ENCODE data around the gene FHIT.

FHIT gene

DNA sequence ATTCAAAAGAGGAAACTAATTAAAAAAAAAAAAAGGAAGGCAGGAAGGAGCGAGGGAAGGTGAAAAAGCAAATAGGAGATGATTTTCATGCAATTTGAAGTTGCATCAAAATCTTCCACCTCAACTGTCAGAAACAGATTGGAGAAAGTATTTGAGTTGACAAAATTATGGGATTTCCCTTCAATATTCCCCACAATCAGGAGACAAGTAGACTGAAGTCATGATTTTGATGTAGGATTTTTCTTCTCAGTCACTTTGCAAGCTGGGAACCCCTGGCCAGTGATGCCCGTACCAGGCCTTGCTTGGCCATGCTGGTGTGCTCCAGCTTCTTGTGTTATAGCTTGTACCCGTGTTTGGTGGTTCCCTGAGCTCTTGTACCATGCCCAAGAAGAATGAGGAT lies 1347.0 kb downstream of the FHIT start:
- no peaks in the 10 kb centered on the region for H3K4me1 ChIP-seq (ENCODE audit: control insufficient read depth, insufficient read depth, low read length)
- H3K4me3 ChIP-seq (ENCODE audit: low read depth, low read length): no peak overlapping the region
- no peaks in the 10 kb centered on the region for H3K9me3 ChIP-seq (ENCODE audit: control insufficient read depth, insufficient read depth, low read length)
- H3K9ac ChIP-seq (ENCODE audit: low read depth, low read length): no peak overlapping the region
- H3K27me3 ChIP-seq (ENCODE audit: control insufficient read depth, insufficient read depth, low read length): no peaks in the 10 kb centered on the region
- H3K36me3 ChIP-seq (ENCODE audit: control insufficient read depth, insufficient read depth, low read length): no peaks in the 10 kb centered on the region

DNA sequence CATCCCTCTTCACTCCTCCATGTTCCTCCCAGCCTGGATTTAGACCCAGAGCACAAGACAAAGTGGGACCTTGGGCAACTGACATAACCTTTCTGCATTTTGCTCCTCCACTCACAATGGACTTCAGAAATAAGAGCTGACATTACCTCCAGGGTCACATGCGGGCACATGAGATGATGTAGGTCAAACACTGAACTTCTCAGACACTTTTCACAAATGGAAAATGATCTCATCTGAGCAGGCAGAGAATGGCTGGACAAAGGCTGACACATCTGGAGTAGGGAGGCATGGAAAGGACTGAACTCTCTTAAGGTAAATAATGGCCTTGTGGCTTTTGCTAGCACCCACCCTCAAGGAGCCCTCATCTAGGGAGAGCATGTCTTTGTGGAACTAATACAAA lies 1352.2 kb downstream of the FHIT start:
- H3K27me3 ChIP-seq (ENCODE audit: control insufficient read depth, insufficient read depth, low read length): no peaks in the 10 kb centered on the region
- H3K4me1 ChIP-seq (ENCODE audit: control insufficient read depth, insufficient read depth, low read length): no peaks in the 10 kb centered on the region
- H3K4me3 ChIP-seq (ENCODE audit: low read depth, low read length): no peak overlapping the region
- no peaks in the 10 kb centered on the region for H3K9me3 ChIP-seq (ENCODE audit: control insufficient read depth, insufficient read depth, low read length)
- no peaks in the 10 kb centered on the region for H3K36me3 ChIP-seq (ENCODE audit: control insufficient read depth, insufficient read depth, low read length)
- no peak overlapping the region for H3K9ac ChIP-seq (ENCODE audit: low read depth, low read length)

DNA sequence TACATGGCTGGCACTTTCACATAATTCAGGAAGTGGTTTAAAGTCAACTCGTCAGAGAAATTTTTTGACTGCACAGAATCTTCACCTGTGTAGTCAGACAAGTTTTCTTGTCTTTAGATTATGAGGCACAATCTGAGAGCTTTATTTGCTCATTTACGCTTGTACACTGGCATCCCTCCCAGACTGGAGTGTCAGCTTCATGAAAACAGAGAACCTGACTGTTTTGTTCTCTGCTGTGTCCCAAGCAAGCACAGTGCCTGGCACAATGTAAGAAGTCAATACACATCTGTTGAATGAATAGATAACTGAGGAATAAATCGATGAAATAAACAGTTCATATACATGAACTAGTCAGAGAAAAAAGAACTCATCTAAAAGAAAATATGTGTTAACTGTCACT lies 1355.3 kb downstream of the FHIT start:
- Histone ChIP-seq H3K27me3 (ENCODE audit: control insufficient read depth, insufficient read depth, low read length) (no peaks in the 10 kb centered on the region), H3K4me1 (ENCODE audit: control insufficient read depth, insufficient read depth, low read length) (no peaks in the 10 kb centered on the region), H3K4me3 (ENCODE audit: low read depth, low read length) (no peak overlapping the region), H3K9me3 (ENCODE audit: control insufficient read depth, insufficient read depth, low read length) (no peaks in the 10 kb centered on the region), H3K9ac (ENCODE audit: low read depth, low read length) (no peak overlapping the region), H3K36me3 (ENCODE audit: control insufficient read depth, insufficient read depth, low read length) (no peaks in the 10 kb centered on the region)

DNA sequence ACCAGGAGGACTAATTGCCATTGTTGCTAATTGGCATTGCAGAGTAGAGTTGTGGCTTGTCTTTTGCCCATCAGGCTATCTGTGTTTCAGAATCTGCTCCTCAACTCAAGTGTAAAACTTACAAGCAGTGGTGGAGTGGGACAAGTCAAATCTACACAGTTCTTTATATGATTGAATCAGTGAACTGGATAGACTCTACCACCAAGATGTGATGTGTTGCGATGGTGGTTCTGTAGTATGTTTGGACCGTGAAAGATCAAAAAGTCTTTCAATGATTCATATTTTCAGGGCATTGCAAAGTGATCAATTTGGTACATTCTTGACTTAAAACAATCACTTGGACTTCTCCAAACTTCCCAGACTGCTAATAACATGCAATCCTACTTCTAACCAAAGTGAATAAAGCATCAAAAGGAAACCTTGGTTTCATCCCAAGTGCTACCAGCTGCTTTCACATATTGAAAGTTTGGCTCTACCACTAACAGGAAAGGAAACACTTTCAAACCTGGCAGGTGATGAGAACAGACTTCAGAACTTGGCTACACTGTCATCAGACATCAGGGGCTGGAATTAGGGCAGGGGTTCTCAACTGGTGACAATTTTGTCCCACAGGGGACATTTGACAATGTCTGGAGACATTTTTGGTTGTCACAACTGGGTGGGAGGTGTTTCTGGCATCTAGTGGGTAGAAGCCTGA lies 1356.7 kb downstream of the FHIT start:
- Histone ChIP-seq H3K4me3 (ENCODE audit: low read depth, low read length) (no peak overlapping the region), H3K4me1 (ENCODE audit: control insufficient read depth, insufficient read depth, low read length) (no peaks in the 10 kb centered on the region), H3K9ac (ENCODE audit: low read depth, low read length) (no peak overlapping the region), H3K9me3 (ENCODE audit: control insufficient read depth, insufficient read depth, low read length) (no peaks in the 10 kb centered on the region), H3K36me3 (ENCODE audit: control insufficient read depth, insufficient read depth, low read length) (no peaks in the 10 kb centered on the region), H3K27me3 (ENCODE audit: control insufficient read depth, insufficient read depth, low read length) (no peaks in the 10 kb centered on the region)

DNA sequence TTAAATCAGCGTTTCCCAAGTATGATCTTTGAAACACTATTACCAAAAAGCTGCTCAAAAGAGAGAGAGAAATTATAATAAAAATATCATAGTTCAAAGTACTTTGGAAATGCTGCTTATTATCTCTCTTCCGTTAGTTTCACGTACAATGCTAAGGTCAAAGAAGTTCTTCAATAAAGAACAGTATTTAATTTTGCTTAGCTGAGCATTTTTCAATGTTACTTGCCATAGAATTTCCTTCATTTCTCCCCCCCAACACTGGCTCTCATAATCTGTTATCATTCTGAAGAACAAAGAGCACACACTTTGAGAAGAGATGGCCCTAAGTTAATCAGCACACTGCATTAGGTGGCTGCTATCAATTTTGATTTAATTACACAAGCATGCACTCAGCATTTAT lies 1360.6 kb downstream of the FHIT start:
- Histone ChIP-seq H3K9me3 (ENCODE audit: control insufficient read depth, insufficient read depth, low read length) (no peaks in the 10 kb centered on the region), H3K27me3 (ENCODE audit: control insufficient read depth, insufficient read depth, low read length) (no peaks in the 10 kb centered on the region), H3K36me3 (ENCODE audit: control insufficient read depth, insufficient read depth, low read length) (no peaks in the 10 kb centered on the region), H3K4me1 (ENCODE audit: control insufficient read depth, insufficient read depth, low read length) (no peaks in the 10 kb centered on the region), H3K4me3 (ENCODE audit: low read depth, low read length) (no peak overlapping the region), H3K9ac (ENCODE audit: low read depth, low read length) (no peak overlapping the region)

DNA sequence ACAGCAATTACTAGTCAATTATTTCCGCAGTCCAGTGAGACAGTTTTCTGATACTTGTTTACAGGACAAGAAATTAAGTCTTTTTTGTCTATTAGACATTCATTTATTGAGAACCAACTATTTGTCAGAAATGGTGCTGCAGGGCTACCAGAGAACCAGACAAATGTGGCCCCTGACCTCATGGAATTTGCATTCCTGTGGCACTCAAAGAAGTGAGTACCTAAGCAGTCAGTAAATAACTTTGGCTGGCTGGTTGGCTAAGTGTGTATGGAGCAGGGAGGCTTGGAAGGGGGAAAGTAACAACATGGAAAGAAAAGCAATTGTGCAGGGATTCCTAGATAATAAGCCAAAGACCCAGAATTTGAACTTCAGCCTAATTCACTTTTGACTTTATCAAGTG lies 1364.5 kb downstream of the FHIT start:
- Histone ChIP-seq H3K4me1 (ENCODE audit: control insufficient read depth, insufficient read depth, low read length) (no peaks in the 10 kb centered on the region), H3K9me3 (ENCODE audit: control insufficient read depth, insufficient read depth, low read length) (no peaks in the 10 kb centered on the region), H3K27me3 (ENCODE audit: control insufficient read depth, insufficient read depth, low read length) (no peaks in the 10 kb centered on the region), H3K4me3 (ENCODE audit: low read depth, low read length) (no peak overlapping the region), H3K36me3 (ENCODE audit: control insufficient read depth, insufficient read depth, low read length) (no peaks in the 10 kb centered on the region), H3K9ac (ENCODE audit: low read depth, low read length) (no peak overlapping the region)

DNA sequence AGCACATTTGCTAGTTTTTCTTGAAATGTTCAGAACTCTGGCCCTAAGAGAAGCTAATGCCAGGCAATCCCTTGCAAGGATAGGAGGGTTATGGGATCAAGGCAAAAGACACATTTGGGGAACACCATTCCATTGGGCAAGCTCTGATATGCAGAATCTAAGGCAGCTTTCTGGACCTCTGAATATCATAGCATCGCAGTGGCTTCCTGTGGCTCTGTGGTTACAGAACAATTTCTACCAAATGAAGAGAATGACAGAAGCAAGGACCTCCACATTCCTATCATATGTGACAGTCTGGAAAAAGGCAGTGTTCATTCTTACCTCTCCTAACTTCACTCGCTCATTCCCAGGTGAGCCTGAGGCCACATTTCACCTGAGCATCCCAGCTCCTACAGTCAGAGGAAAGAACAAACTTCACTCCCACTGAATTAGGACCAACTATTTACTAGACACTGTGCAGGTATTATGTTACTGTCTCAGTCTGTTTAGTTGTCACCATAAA lies 1365.3 kb downstream of the FHIT start:
- Histone ChIP-seq H3K9ac (ENCODE audit: low read depth, low read length) (no peak overlapping the region), H3K9me3 (ENCODE audit: control insufficient read depth, insufficient read depth, low read length) (no peaks in the 10 kb centered on the region), H3K27me3 (ENCODE audit: control insufficient read depth, insufficient read depth, low read length) (no peaks in the 10 kb centered on the region)

DNA sequence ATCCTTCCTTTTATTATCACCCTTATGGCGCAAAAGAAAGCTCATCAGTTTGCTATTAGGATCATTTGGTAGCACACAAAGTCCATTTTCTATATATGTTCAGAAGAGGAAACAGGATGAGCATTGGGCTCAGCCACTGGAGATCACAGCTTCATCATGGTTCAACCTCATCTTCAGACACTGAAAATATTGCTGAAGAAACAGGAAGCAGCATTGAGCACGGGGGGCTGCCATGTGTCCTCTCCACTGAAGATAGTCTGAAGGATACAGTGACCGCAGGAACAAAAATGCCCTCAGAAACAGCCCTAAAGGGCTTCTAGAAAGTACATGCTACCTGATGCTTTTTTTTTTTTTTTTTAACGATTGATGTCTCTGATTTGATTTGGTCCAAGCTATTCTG lies 1366.2 kb downstream of the FHIT start:
- Histone ChIP-seq H3K4me3 (ENCODE audit: low read depth, low read length) (no peak overlapping the region), H3K9me3 (ENCODE audit: control insufficient read depth, insufficient read depth, low read length) (no peaks in the 10 kb centered on the region), H3K36me3 (ENCODE audit: control insufficient read depth, insufficient read depth, low read length) (no peaks in the 10 kb centered on the region), H3K4me1 (ENCODE audit: control insufficient read depth, insufficient read depth, low read length) (no peaks in the 10 kb centered on the region), H3K27me3 (ENCODE audit: control insufficient read depth, insufficient read depth, low read length) (no peaks in the 10 kb centered on the region), H3K9ac (ENCODE audit: low read depth, low read length) (no peak overlapping the region)

More for the DNA sequence above, 1365.3 kb downstream of the FHIT start:
- no peak overlapping the region for H3K4me3 ChIP-seq (ENCODE audit: low read depth, low read length)
- H3K4me1 ChIP-seq (ENCODE audit: control insufficient read depth, insufficient read depth, low read length): no peaks in the 10 kb centered on the region
- no peaks in the 10 kb centered on the region for H3K36me3 ChIP-seq (ENCODE audit: control insufficient read depth, insufficient read depth, low read length)

DNA sequence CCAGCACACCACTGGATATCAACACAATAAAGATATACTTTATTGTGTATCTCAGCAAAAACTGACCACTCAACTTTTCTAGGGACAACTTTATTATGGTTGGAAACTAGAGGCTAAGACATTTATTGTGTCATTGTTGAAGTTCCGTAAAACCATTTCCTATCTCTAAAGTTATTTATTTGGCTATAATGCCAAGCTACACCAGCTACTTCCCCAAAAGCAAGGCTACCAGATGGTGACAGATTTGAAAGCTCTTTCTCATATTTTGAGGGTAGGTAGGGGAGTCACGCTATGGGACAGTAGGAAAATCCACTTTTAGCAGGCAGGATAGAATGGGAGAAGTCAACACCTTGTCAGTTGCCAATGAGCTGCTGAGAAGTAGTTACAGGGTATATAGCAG lies 1366.8 kb downstream of the FHIT start:
- H3K4me3 ChIP-seq (ENCODE audit: low read depth, low read length): no peak overlapping the region
- H3K27me3 ChIP-seq (ENCODE audit: control insufficient read depth, insufficient read depth, low read length): no peaks in the 10 kb centered on the region
- H3K9ac ChIP-seq (ENCODE audit: low read depth, low read length): no peak overlapping the region
- no peaks in the 10 kb centered on the region for H3K9me3 ChIP-seq (ENCODE audit: control insufficient read depth, insufficient read depth, low read length)
- no peaks in the 10 kb centered on the region for H3K4me1 ChIP-seq (ENCODE audit: control insufficient read depth, insufficient read depth, low read length)
- H3K36me3 ChIP-seq (ENCODE audit: control insufficient read depth, insufficient read depth, low read length): no peaks in the 10 kb centered on the region

DNA sequence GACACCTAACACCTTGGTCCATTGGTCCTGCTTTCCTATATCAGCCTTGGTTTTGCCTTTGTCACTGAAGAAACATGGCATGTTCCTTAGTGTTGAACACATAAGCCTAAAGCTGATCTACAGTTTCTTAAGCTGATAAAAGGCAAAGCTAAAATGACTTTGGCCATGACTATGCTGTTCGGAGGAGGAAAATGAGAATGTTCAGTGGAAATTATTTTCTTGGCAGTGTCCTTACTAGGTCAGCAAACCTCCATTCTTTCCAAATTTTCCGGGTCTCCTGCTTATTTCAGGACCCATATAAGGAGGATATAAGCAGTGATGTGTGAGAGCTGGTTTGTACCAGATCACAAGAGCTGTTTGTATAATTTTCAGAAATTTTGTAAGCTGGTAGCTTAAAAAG lies 1368.5 kb downstream of the FHIT start:
- no peaks in the 10 kb centered on the region for H3K4me1 ChIP-seq (ENCODE audit: control insufficient read depth, insufficient read depth, low read length)

DNA sequence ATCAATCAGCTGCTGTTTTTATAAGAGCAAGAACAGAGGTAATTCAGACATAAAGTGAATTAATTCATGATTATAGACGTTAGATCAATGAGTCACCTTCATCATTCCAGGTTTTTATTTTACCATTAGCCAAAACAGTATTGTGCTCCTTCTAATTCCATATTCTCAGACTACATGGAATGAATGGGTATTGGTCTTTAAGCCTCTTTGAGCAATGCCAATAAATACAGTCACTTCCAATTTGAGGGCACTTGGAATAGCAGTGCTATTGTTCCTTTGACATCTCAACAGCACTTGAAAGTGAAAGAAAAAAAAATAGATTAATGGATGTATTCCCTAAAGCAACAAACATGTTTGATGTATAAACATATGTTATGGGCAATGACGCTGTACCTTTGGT lies 1370.5 kb downstream of the FHIT start:
- no peaks in the 10 kb centered on the region for H3K36me3 ChIP-seq (ENCODE audit: control insufficient read depth, insufficient read depth, low read length)
- no peaks in the 10 kb centered on the region for H3K4me1 ChIP-seq (ENCODE audit: control insufficient read depth, insufficient read depth, low read length)
- H3K4me3 ChIP-seq (ENCODE audit: low read depth, low read length): no peak overlapping the region
- H3K27me3 ChIP-seq (ENCODE audit: control insufficient read depth, insufficient read depth, low read length): no peaks in the 10 kb centered on the region
- H3K9me3 ChIP-seq (ENCODE audit: control insufficient read depth, insufficient read depth, low read length): no peaks in the 10 kb centered on the region
- no peak overlapping the region for H3K9ac ChIP-seq (ENCODE audit: low read depth, low read length)

More for the DNA sequence above, 1368.5 kb downstream of the FHIT start:
- no peaks in the 10 kb centered on the region for H3K9me3 ChIP-seq (ENCODE audit: control insufficient read depth, insufficient read depth, low read length)
- no peaks in the 10 kb centered on the region for H3K27me3 ChIP-seq (ENCODE audit: control insufficient read depth, insufficient read depth, low read length)
- no peak overlapping the region for H3K9ac ChIP-seq (ENCODE audit: low read depth, low read length)
- H3K36me3 ChIP-seq (ENCODE audit: control insufficient read depth, insufficient read depth, low read length): no peaks in the 10 kb centered on the region
- no peak overlapping the region for H3K4me3 ChIP-seq (ENCODE audit: low read depth, low read length)

DNA sequence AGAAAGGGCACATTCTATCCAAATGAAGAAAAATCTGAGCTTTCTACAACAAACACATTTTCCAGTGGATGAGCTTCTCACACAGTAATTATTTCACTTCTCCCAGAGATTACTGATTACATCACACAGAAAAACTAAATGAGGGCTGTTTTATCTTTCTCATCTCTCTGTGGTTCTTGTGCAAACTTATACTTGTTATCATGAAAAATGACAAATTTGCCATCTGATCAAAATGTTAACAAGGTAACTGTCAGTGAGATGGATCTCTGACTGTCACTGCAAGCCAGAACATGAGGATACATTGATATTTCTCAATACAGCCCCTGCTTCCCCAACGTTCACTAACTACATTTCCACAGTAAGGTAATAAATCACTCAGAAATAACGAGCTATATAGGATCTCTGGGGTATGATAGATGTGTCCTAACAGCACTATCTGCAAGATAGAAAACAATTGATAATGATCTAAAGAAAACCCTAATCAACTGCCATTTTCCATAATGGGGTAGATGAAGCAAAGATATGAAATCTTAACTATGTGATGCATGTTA lies 1372.1 kb downstream of the FHIT start:
- Histone ChIP-seq H3K9ac (ENCODE audit: low read depth, low read length) (no peak overlapping the region), H3K4me3 (ENCODE audit: low read depth, low read length) (no peak overlapping the region), H3K36me3 (ENCODE audit: control insufficient read depth, insufficient read depth, low read length) (no peaks in the 10 kb centered on the region), H3K27me3 (ENCODE audit: control insufficient read depth, insufficient read depth, low read length) (no peaks in the 10 kb centered on the region), H3K4me1 (ENCODE audit: control insufficient read depth, insufficient read depth, low read length) (no peaks in the 10 kb centered on the region), H3K9me3 (ENCODE audit: control insufficient read depth, insufficient read depth, low read length) (no peaks in the 10 kb centered on the region)
